ENCODE results near the gene DYNC1I2.
"Not testable (repeated sequence)": the region's sequence is repeated elsewhere in the genome, so short reads cannot be mapped to it uniquely, and the experiment has no call there.

The DYNC1I2 gene

DNA sequence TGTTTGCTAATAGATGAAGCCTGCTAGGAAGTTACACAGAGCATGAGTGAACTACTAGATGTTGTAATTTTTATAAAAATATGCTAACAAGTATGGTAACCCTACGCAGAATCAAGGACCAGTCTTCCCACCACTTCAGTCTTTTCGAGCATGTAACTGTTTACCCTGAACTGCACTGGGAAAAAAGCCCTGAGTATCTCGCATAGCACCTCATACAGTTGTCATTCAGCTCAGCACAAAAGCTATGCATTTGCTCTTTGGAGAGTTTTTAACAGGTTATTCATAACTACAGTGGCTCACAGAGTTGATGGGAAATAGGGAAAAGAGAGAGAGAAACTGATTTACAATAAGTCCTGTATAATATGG lies 42.7 kb downstream of the DYNC1I2 start:
- no peaks in the 10 kb centered on the region for H3K4me1 Mint-ChIP-seq (ENCODE audit: low read depth)
- no peak overlapping the region for H3K4me3 Mint-ChIP-seq
- H3K27me3 Mint-ChIP-seq (ENCODE audit: low read depth): no peaks in the 10 kb centered on the region
- no peaks in the 10 kb centered on the region for H3K9me3 Mint-ChIP-seq
- H3K27ac Mint-ChIP-seq: no peak overlapping the region
- peaks cover 49% of the 10 kb centered on the region for H3K36me3 Mint-ChIP-seq (ENCODE audit: low read depth)

DNA sequence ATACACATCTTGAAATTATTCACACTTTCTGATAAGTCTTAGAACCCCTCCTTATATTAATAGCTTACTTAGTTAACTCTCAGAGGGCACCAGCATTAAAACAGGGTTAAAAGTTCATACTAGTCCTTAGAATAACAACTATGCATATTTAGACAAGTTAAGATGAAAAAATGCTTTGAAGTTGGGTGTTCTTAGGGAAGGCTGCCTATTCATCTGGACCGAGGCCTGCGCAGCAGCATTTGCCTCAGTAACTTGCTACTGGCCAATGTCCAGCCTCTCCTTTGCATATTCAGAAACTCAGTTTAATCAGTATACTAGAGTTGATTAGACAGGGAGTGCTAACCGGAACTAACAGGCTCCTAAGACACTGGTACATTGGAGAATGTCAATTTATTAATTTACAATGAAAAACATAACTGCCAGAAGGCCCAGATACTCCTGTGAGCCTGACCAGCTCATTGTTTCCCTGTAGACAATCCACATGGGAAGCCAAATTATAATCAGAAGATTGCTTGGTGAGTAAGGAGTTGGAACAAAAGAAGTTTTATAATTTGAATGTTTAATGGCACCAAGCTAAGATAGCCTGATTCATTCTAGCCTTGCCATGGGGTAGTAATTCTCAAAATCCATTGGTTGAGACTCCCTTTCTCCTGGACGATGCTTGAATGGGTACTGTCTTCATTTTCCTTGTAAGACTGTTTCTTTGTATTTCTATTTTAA lies 48.9 kb downstream of the DYNC1I2 start:
- Mint-ChIP-seq H3K4me3 (no peak overlapping the region), H3K27me3 (ENCODE audit: low read depth) (no peaks in the 10 kb centered on the region), H3K4me1 (ENCODE audit: low read depth) (no peaks in the 10 kb centered on the region), H3K9me3 (no peaks in the 10 kb centered on the region), H3K36me3 (ENCODE audit: low read depth) (peaks cover 55% of the 10 kb centered on the region), H3K27ac (no peak overlapping the region)

- Mint-ChIP-seq H3K4me3 (no peak overlapping the region), H3K27ac (no peak overlapping the region), H3K27me3 (ENCODE audit: low read depth) (no peaks in the 10 kb centered on the region), H3K36me3 (ENCODE audit: low read depth) (peaks cover 41% of the 10 kb centered on the region), H3K9me3 (no peaks in the 10 kb centered on the region), H3K4me1 (ENCODE audit: low read depth) (peaks cover 1% of the 10 kb centered on the region)
Observed at GRCh38 chr2:171741189-171741588, 53.9 kb downstream of the DYNC1I2 start.

GRCh38 chr2:171742760-171743159 lies 55.5 kb downstream of the DYNC1I2 start:
- H3K27me3 Mint-ChIP-seq (ENCODE audit: low read depth): no peaks in the 10 kb centered on the region
- H3K36me3 Mint-ChIP-seq (ENCODE audit: low read depth): peaks cover 34% of the 10 kb centered on the region
- H3K9me3 Mint-ChIP-seq: no peaks in the 10 kb centered on the region
- peaks cover 1% of the 10 kb centered on the region for H3K4me1 Mint-ChIP-seq (ENCODE audit: low read depth)
- H3K4me3 Mint-ChIP-seq: no peak overlapping the region
- no peak overlapping the region for H3K27ac Mint-ChIP-seq

DNA sequence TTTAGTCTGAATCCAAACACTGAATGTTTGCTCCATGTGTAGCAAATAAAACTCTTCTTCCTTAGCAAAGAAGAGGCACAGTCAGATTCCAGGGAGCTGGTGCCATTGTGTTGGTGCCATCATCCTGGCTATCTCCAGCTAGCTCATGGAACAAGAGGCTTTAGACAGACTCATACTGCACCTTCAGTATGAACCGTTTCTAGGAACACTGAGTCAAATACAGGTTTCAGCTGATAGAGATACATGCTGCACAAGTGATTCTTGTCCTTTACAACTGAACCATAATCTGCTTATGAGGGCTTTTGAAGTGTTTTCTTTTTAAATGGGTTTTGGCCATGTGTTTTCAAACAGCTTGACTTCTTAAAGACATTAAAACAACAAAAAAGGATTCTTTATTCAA lies 57.9 kb downstream of the DYNC1I2 start:
- H3K4me3 Mint-ChIP-seq: no peak overlapping the region
- H3K9me3 Mint-ChIP-seq: no peaks in the 10 kb centered on the region
- peaks cover 40% of the 10 kb centered on the region for H3K36me3 Mint-ChIP-seq (ENCODE audit: low read depth)
- H3K27ac Mint-ChIP-seq: no peak overlapping the region
- peaks cover 1% of the 10 kb centered on the region for H3K4me1 Mint-ChIP-seq (ENCODE audit: low read depth)
- no peaks in the 10 kb centered on the region for H3K27me3 Mint-ChIP-seq (ENCODE audit: low read depth)

DNA sequence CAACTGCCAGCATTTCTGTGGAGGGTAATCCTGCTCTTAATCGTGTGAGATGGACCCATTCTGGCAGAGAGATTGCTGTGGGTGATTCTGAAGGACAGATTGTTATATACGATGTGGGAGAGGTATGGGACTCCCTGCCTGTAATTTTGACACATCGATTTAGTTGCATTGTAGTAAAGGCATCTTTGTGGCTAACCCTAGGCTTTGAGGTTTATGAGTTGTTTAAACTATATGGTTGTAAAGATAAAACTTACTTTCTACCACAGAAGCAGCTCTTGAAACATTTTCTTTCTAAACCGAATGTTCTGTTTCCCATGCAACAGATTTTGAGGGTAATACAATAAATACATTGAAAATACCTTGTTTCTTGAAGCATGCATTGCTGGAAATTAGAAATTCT lies 58.5 kb downstream of the DYNC1I2 start:
- H3K4me3 Mint-ChIP-seq: no peak overlapping the region
- peaks cover 38% of the 10 kb centered on the region for H3K36me3 Mint-ChIP-seq (ENCODE audit: low read depth)
- H3K9me3 Mint-ChIP-seq: no peaks in the 10 kb centered on the region
- H3K27ac Mint-ChIP-seq: no peak overlapping the region
- H3K4me1 Mint-ChIP-seq (ENCODE audit: low read depth): peaks cover 1% of the 10 kb centered on the region
- no peaks in the 10 kb centered on the region for H3K27me3 Mint-ChIP-seq (ENCODE audit: low read depth)

DNA sequence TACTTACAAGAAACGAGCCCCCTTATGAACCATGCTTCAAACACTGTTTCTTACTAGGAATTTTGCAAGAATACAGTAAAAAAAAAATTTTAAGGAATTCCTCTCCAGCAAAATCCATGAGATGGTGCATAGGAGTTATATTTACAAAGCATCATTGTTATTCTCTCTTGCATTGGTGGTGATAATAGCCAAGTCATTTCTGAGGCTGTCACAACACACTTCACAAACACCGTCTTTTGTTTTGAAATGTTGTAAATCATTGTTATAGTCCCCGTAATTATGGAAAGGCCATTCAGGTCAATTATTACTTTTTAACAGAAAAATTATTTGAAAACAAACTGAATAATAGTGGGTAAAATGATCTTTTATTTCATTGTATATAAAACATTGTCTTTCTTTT lies 60.1 kb downstream of the DYNC1I2 start:
- H3K4me1 Mint-ChIP-seq (ENCODE audit: low read depth): no peaks in the 10 kb centered on the region
- no peaks in the 10 kb centered on the region for H3K27me3 Mint-ChIP-seq (ENCODE audit: low read depth)
- peaks cover 37% of the 10 kb centered on the region for H3K36me3 Mint-ChIP-seq (ENCODE audit: low read depth)
- no peak overlapping the region for H3K27ac Mint-ChIP-seq
- H3K9me3 Mint-ChIP-seq: no peaks in the 10 kb centered on the region
- no peak overlapping the region for H3K4me3 Mint-ChIP-seq

GRCh38 chr2:171754254-171754939 lies 67.1 kb downstream of the DYNC1I2 start:
- H3K27me3 Mint-ChIP-seq (ENCODE audit: low read depth): no peaks in the 10 kb centered on the region
- H3K36me3 Mint-ChIP-seq (ENCODE audit: low read depth): peaks cover 39% of the 10 kb centered on the region
- no peaks in the 10 kb centered on the region for H3K4me1 Mint-ChIP-seq (ENCODE audit: low read depth)
- no peak overlapping the region for H3K27ac Mint-ChIP-seq
- no peak overlapping the region for H3K4me3 Mint-ChIP-seq
- peaks cover 24% of the 10 kb centered on the region for H3K9me3 Mint-ChIP-seq

GRCh38 chr2:171758762-171759161 lies 71.5 kb downstream of the DYNC1I2 start:
- Mint-ChIP-seq H3K9me3 (peaks cover 30% of the 10 kb centered on the region), H3K36me3 (ENCODE audit: low read depth) (peaks cover 59% of the 10 kb centered on the region)
- not testable (repeated sequence) for H3K4me3 Mint-ChIP-seq; H3K4me1 Mint-ChIP-seq (ENCODE audit: low read depth); H3K27me3 Mint-ChIP-seq (ENCODE audit: low read depth); H3K27ac Mint-ChIP-seq

- not testable (repeated sequence) for H3K27me3 Mint-ChIP-seq (ENCODE audit: low read depth); H3K27ac Mint-ChIP-seq; H3K4me1 Mint-ChIP-seq (ENCODE audit: low read depth); H3K4me3 Mint-ChIP-seq
- H3K9me3 Mint-ChIP-seq: peaks cover 20% of the 10 kb centered on the region
- H3K36me3 Mint-ChIP-seq (ENCODE audit: low read depth): peaks cover 49% of the 10 kb centered on the region
Observed at GRCh38 chr2:171761176-171761575, 73.9 kb downstream of the DYNC1I2 start.

DNA sequence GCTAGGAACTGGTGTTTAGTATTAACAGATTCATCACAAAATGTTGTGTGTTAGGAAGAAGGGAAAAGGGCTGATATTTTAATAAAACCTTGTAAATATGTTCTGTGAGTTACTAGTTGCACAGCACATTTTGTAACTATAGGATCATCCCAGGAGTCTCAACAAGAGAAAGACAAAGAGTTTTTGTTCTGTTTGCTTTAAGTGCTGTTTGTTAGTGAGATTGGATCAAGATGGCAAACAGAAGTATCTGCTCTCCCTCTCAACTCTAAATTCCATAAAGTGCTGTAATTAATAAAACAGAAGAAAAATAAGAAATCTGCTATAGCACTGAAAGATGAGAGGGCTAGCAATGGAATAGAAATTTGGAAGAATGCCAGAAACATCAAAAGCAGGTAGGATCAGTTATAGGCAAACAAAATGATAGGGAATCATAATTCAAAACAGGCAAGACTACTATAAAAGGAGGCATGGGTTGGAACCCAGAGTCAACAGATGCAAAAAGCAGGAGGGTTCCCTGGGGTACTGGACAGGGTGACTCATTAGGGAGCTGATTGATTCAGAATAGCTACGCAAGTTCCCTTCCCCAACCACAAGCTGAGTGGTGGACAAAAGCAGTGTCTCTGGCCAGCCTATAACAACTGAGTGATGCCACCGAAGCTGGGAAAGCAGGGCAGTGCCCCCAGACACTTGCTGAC lies 75.8 kb downstream of the DYNC1I2 start:
- H3K4me3 Mint-ChIP-seq: no peak overlapping the region
- H3K9me3 Mint-ChIP-seq: peaks cover 11% of the 10 kb centered on the region
- H3K4me1 Mint-ChIP-seq (ENCODE audit: low read depth): no peaks in the 10 kb centered on the region
- no peaks in the 10 kb centered on the region for H3K27me3 Mint-ChIP-seq (ENCODE audit: low read depth)
- peaks cover 49% of the 10 kb centered on the region for H3K36me3 Mint-ChIP-seq (ENCODE audit: low read depth)
- no peak overlapping the region for H3K27ac Mint-ChIP-seq

GRCh38 chr2:171763602-171764001 lies 76.3 kb downstream of the DYNC1I2 start:
- peaks cover 44% of the 10 kb centered on the region for H3K36me3 Mint-ChIP-seq (ENCODE audit: low read depth)
- no peak overlapping the region for H3K27ac Mint-ChIP-seq
- H3K9me3 Mint-ChIP-seq: peaks cover 5% of the 10 kb centered on the region
- no peaks in the 10 kb centered on the region for H3K27me3 Mint-ChIP-seq (ENCODE audit: low read depth)
- no peaks in the 10 kb centered on the region for H3K4me1 Mint-ChIP-seq (ENCODE audit: low read depth)
- H3K4me3 Mint-ChIP-seq: no peak overlapping the region

- no peak overlapping the region for H3K27ac Mint-ChIP-seq
- peaks cover 8% of the 10 kb centered on the region for H3K9me3 Mint-ChIP-seq
- no peaks in the 10 kb centered on the region for H3K27me3 Mint-ChIP-seq (ENCODE audit: low read depth)
- no peaks in the 10 kb centered on the region for H3K4me1 Mint-ChIP-seq (ENCODE audit: low read depth)
- no peak overlapping the region for H3K4me3 Mint-ChIP-seq
- peaks cover 30% of the 10 kb centered on the region for H3K36me3 Mint-ChIP-seq (ENCODE audit: low read depth)
Observed at GRCh38 chr2:171771463-171771862, 84.2 kb downstream of the DYNC1I2 start.

GRCh38 chr2:171772373-171772772 lies 85.1 kb downstream of the DYNC1I2 start:
- Mint-ChIP-seq H3K27ac (no peak overlapping the region), H3K27me3 (ENCODE audit: low read depth) (no peaks in the 10 kb centered on the region), H3K36me3 (ENCODE audit: low read depth) (peaks cover 26% of the 10 kb centered on the region), H3K9me3 (peaks cover 8% of the 10 kb centered on the region), H3K4me3 (no peak overlapping the region), H3K4me1 (ENCODE audit: low read depth) (no peaks in the 10 kb centered on the region)

GRCh38 chr2:171774581-171774980 lies 87.3 kb downstream of the DYNC1I2 start:
- H3K27ac Mint-ChIP-seq; H3K27me3 Mint-ChIP-seq (ENCODE audit: low read depth); H3K4me3 Mint-ChIP-seq; H3K4me1 Mint-ChIP-seq (ENCODE audit: low read depth): not testable (repeated sequence)
- H3K9me3 Mint-ChIP-seq: peaks cover 16% of the 10 kb centered on the region
- peaks cover 26% of the 10 kb centered on the region for H3K36me3 Mint-ChIP-seq (ENCODE audit: low read depth)
